Rectal smooth muscle tissue (tissue), 1 donor: ENCODE data around the gene CCNL2.

Experiments
- H3K27ac ChIP-seq: one replicate; pipeline ENCODE4 v1.7.0; 2013; ENCODE audit warnings: low read depth, low read length, inconsistent platforms
- H3K27me3 ChIP-seq: one replicate; pipeline ENCODE4 v1.7.0; 2013; ENCODE audit warnings: low read length; ENCODE audit not compliant: control insufficient read depth, insufficient read depth
- H3K36me3 ChIP-seq: one replicate; pipeline ENCODE4 v1.7.0; 2013; ENCODE audit warnings: low read length; ENCODE audit not compliant: control insufficient read depth, insufficient read depth
- H3K4me1 ChIP-seq: one replicate; pipeline ENCODE4 v1.7.0; 2013; ENCODE audit warnings: low read length; ENCODE audit not compliant: control insufficient read depth, insufficient read depth
- H3K4me3 ChIP-seq: one replicate; pipeline ENCODE4 v1.7.0; 2013; ENCODE audit warnings: low read length
- H3K9ac ChIP-seq: one replicate; pipeline ENCODE4 v1.7.0; 2013; ENCODE audit warnings: low read length

The CCNL2 gene

GRCh38 chr1:1356796-1357401, 42.2 kb downstream of the CCNL2 start:
- Histone ChIP-seq H3K4me3 (peak overlapping the region; percentile 81), H3K9ac (no peak overlapping the region), H3K27me3 (peaks cover 8% of the 10 kb centered on the region), H3K4me1 (peaks cover 27% of the 10 kb centered on the region), H3K27ac (peak overlapping the region; percentile 88), H3K36me3 (no peaks in the 10 kb centered on the region)

GRCh38 chr1:1356166-1356795, 42.9 kb downstream of the CCNL2 start:
- peak overlapping the region; percentile 88 for H3K27ac ChIP-seq
- H3K27me3 ChIP-seq = peaks cover 8% of the 10 kb centered on the region
- H3K36me3 ChIP-seq = no peaks in the 10 kb centered on the region
- peaks cover 22% of the 10 kb centered on the region for H3K4me1 ChIP-seq
- H3K9ac ChIP-seq = no peak overlapping the region
- peak overlapping the region; percentile 81 for H3K4me3 ChIP-seq

- H3K4me1 ChIP-seq = peaks cover 15% of the 10 kb centered on the region
- no peaks in the 10 kb centered on the region for H3K36me3 ChIP-seq
- H3K27ac ChIP-seq = peak overlapping the region; percentile 14
- no peak overlapping the region for H3K4me3 ChIP-seq
- H3K9ac ChIP-seq = no peak overlapping the region
- H3K27me3 ChIP-seq = peaks cover 5% of the 10 kb centered on the region
These were observed 43.7 kb downstream of the CCNL2 start for GRCh38 chr1:1355416-1355815.

- Histone ChIP-seq H3K27ac (peak overlapping the region; percentile 14), H3K9ac (no peak overlapping the region), H3K4me1 (peaks cover 9% of the 10 kb centered on the region), H3K27me3 (peaks cover 5% of the 10 kb centered on the region), H3K4me3 (no peak overlapping the region), H3K36me3 (no peaks in the 10 kb centered on the region)
These were observed 44.6 kb downstream of the CCNL2 start for GRCh38 chr1:1354271-1355247.

- no peak overlapping the region for H3K27ac ChIP-seq
- H3K4me3 ChIP-seq = no peak overlapping the region
- peaks cover 5% of the 10 kb centered on the region for H3K27me3 ChIP-seq
- no peaks in the 10 kb centered on the region for H3K36me3 ChIP-seq
- peaks cover 3% of the 10 kb centered on the region for H3K4me1 ChIP-seq
- H3K9ac ChIP-seq = no peak overlapping the region
These were observed 45.6 kb downstream of the CCNL2 start for GRCh38 chr1:1353389-1354151.

- no peak overlapping the region for H3K9ac ChIP-seq
- H3K27ac ChIP-seq = no peak overlapping the region
- no peak overlapping the region for H3K4me3 ChIP-seq
- peaks cover 7% of the 10 kb centered on the region for H3K4me1 ChIP-seq
- H3K27me3 ChIP-seq = peaks cover 5% of the 10 kb centered on the region
- H3K36me3 ChIP-seq = no peaks in the 10 kb centered on the region
These were observed 46.2 kb downstream of the CCNL2 start for GRCh38 chr1:1352786-1353388.

- H3K27ac ChIP-seq = peak overlapping the region; percentile 10
- H3K36me3 ChIP-seq = no peaks in the 10 kb centered on the region
- H3K4me3 ChIP-seq = no peak overlapping the region
- peaks cover 14% of the 10 kb centered on the region for H3K4me1 ChIP-seq
- no peak overlapping the region for H3K9ac ChIP-seq
- peaks cover 5% of the 10 kb centered on the region for H3K27me3 ChIP-seq
These were observed 47.4 kb downstream of the CCNL2 start for GRCh38 chr1:1351511-1352427.

GRCh38 chr1:1349256-1350012, 49.7 kb downstream of the CCNL2 start, which contains the start of gene DVL1:
Gene DVL1 (minus strand): TSS chr1:1349418. CDS start chr1:1349065, 353 bp downstream.
- Histone ChIP-seq H3K27me3 (peaks cover 5% of the 10 kb centered on the region), H3K27ac (peak within 1 kb of the TSS; percentile 87), H3K36me3 (no peaks in the 10 kb centered on the region), H3K4me1 (peaks cover 19% of the 10 kb centered on the region), H3K9ac (peak within 1 kb of the TSS; percentile 73), H3K4me3 (peak within 1 kb of the TSS; percentile 93)

GRCh38 chr1:1348420-1349255, 50.5 kb downstream of the CCNL2 start:
- peaks cover 19% of the 10 kb centered on the region for H3K4me1 ChIP-seq
- H3K4me3 ChIP-seq = peak overlapping the region; percentile 93
- H3K36me3 ChIP-seq = no peaks in the 10 kb centered on the region
- H3K9ac ChIP-seq = peak overlapping the region; percentile 73
- H3K27ac ChIP-seq = peak overlapping the region; percentile 55
- H3K27me3 ChIP-seq = peaks cover 5% of the 10 kb centered on the region
